HepG2 (cell line): ENCODE results near the gene BCAT1. TPM values are rescaled to one million over a fixed set of nuclear protein-coding genes. Genes with fewer than 3 reads are reported as not detected.

ENCODE experiments used
- ATF7-NPFF ChIP-seq: sonication (generic); formaldehyde crosslinking; IDR thresholded peaks from 2 replicates; pipeline ENCODE4 v1.8.1; 2023; ENCODE audit warnings: mild to moderate bottlenecking, low read depth, missing genetic modification reagents, moderate library complexity
- BCL6 ChIP-seq: IDR thresholded peaks from 2 replicates; pipeline ENCODE4 v1.6.1; 2016; ENCODE audit warnings: missing genetic modification reagents, missing compliant biosample characterization
- CEBPB ChIP-seq: IDR thresholded peaks from 2 replicates; pipeline ENCODE4 v1.6.1; 2011; ENCODE audit warnings: low read depth, low read length, improper control_type of control experiment, borderline replicate concordance
- ELF4 ChIP-seq: sonication (generic); formaldehyde crosslinking; IDR thresholded peaks from 2 replicates; pipeline ENCODE4 v1.5.0; 2020; ENCODE audit warnings: missing genetic modification reagents, mild to moderate bottlenecking, moderate library complexity, borderline replicate concordance
- GLI4 ChIP-seq: sonication (generic); formaldehyde crosslinking; IDR thresholded peaks from 2 replicates; pipeline ENCODE4 v1.5.1; 2020; ENCODE audit warnings: missing genetic modification reagents, mild to moderate bottlenecking, moderate library complexity, borderline replicate concordance
- RAD21 ChIP-seq: fragments of 450-650 bp; formaldehyde crosslinking; IDR thresholded peaks from 2 replicates; pipeline ENCODE4 v1.5.0; 2020; ENCODE audit warnings: mild to moderate bottlenecking
- RARG ChIP-seq: sonication (generic); formaldehyde crosslinking; IDR thresholded peaks from 2 replicates; pipeline ENCODE4 v1.4.0; 2020; ENCODE audit warnings: low read depth, mild to moderate bottlenecking, missing genetic modification reagents
- SIX4 ChIP-seq: sonication (generic); formaldehyde crosslinking; IDR thresholded peaks from 2 replicates; pipeline ENCODE4 v1.4.0; 2020; ENCODE audit warnings: missing genetic modification reagents
- TARDBP ChIP-seq: sonication (generic); formaldehyde crosslinking; IDR thresholded peaks from 2 replicates; pipeline ENCODE4 v1.8.0; 2022; ENCODE audit warnings: mild to moderate bottlenecking, missing genetic modification reagents
- TOPORS ChIP-seq: sonication (generic); formaldehyde crosslinking; IDR thresholded peaks from 2 replicates; pipeline ENCODE4 v1.8.0; 2023; ENCODE audit warnings: mild to moderate bottlenecking, missing genetic modification reagents
- YEATS2 ChIP-seq: sonication (generic); formaldehyde crosslinking; IDR thresholded peaks from 2 replicates; pipeline ENCODE4 v1.4.0; 2020; ENCODE audit warnings: missing genetic modification reagents, borderline replicate concordance
- YEATS4 ChIP-seq: sonication (generic); formaldehyde crosslinking; IDR thresholded peaks from 2 replicates; pipeline ENCODE4 v1.4.0; 2020; ENCODE audit warnings: missing genetic modification reagents, borderline replicate concordance
- ZKSCAN5 ChIP-seq: sonication (generic); formaldehyde crosslinking; IDR thresholded peaks from 2 replicates; pipeline ENCODE4 v1.5.1; 2020; ENCODE audit warnings: mild to moderate bottlenecking, missing genetic modification reagents
- ZNF331 ChIP-seq: sonication (generic); formaldehyde crosslinking; IDR thresholded peaks from 2 replicates; pipeline ENCODE4 v1.4.0; 2020; ENCODE audit warnings: missing genetic modification reagents
- ZNF510 ChIP-seq: sonication (generic); formaldehyde crosslinking; IDR thresholded peaks from 2 replicates; pipeline ENCODE4 v1.4.0; 2020; ENCODE audit warnings: low read depth, mild to moderate bottlenecking, missing genetic modification reagents
- ZNF782 ChIP-seq: sonication (generic); formaldehyde crosslinking; IDR thresholded peaks from 2 replicates; pipeline ENCODE4 v1.4.0; 2020; ENCODE audit warnings: missing genetic modification reagents, mild to moderate bottlenecking, borderline replicate concordance
- polyA plus RNA-seq, 8 experiments: library from polyadenylated mRNA; depleted of rRNA in 3 of 8; stranded (reverse) in 7 of 8; unstranded in 1 of 8; fragments of >200 nt; fragmentation: Illumina TruSeq in 4 of 8; extraction: Trizol in 4 of 8; gene quantifications; 2 replicates each; pipeline versions ENCODE4 v1.2.1 to v1.2.3, GENCODE V29; 2011 to 2016; ENCODE audit warnings: low read depth in 4 of 8, missing spikeins in 1 of 8, mixed read lengths in 1 of 8; ENCODE audit not compliant: insufficient read depth in 1 of 8
- total RNA-seq, 5 experiments: library from RNA; depleted of rRNA; stranded (reverse); fragments of >200 nt; fragmentation: Illumina TruSeq; extraction: Trizol; gene quantifications; 2 replicates each; pipeline ENCODE4 v1.2.3, GENCODE V29; 2016; ENCODE audit warnings: low read depth in 1 of 5
- TF ChIP-seq, protein P1 (sequence below): sonication (generic); formaldehyde crosslinking; IDR thresholded peaks from 2 replicates; pipeline ENCODE4 v1.5.1; 2020; ENCODE audit warnings: mild to moderate bottlenecking, moderate library complexity, missing genetic modification reagents
- TF ChIP-seq, protein P2 (sequence below): sonication (generic); formaldehyde crosslinking; IDR thresholded peaks from 2 replicates; pipeline ENCODE4 v1.8.0; 2022; ENCODE audit warnings: mild to moderate bottlenecking, missing genetic modification reagents
- TF ChIP-seq, protein P3 (sequence below): sonication (generic); formaldehyde crosslinking; IDR thresholded peaks from 2 replicates; pipeline ENCODE4 v1.4.0; 2020; ENCODE audit warnings: low read depth, missing genetic modification reagents
- TF ChIP-seq, protein P4 (sequence below): sonication (generic); formaldehyde crosslinking; IDR thresholded peaks from 2 replicates; pipeline ENCODE4 v1.5.0; 2020; ENCODE audit warnings: missing genetic modification reagents, mild to moderate bottlenecking, borderline replicate concordance

The BCAT1 gene
- total and polyA plus RNA-seq, 2 of the 13 experiments (the other 11 are each of a cell fraction or from before 2014, with no cell fraction given), result 8.0 to 75.5 TPM

DNA sequence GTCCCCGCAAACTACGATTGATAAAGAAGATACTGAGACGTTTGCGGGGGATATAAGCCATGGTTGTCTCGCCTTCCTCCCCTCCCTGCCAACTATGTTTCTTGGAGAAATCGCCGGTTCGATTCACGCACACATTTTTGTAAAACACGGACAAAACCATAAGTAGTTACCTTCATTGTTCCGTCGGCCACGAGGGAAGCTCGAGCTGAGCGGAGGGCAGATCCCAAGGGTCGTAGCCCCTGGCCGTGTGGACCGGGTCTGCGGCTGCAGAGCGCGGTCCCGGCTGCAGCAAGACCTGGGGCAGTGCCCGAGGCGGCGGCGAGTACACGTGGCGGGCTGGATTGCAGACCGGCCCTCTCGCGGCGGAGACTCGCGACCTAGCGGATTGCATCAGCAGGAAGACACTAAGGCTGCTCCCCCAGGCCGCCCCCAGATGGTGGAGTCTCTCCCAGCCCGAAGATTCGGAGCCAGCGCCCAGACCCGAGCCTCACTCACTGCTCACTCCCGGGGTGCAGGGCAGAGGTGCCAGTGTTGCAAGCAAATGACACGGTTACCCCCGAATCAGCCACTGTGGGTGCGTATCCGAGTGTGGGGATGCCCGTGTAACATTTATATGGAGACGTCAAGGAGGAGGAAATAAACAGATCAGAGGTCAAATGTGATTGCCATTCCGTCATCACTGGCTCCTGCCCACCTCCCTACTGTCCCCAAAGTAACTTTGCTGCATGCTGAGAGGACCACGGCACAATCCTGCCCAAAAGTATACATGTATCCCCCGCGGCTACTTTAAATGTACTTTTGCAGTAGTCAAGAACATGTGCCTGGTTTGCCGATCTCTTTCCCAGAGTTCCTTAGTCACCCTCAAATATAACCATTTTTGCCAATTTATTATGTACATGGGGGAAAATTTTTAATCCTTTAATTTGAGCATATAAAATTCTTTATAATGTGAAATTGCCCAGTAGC is at the start of gene BCAT1 (continued):
- TF ChIP-seq, protein P1, sequence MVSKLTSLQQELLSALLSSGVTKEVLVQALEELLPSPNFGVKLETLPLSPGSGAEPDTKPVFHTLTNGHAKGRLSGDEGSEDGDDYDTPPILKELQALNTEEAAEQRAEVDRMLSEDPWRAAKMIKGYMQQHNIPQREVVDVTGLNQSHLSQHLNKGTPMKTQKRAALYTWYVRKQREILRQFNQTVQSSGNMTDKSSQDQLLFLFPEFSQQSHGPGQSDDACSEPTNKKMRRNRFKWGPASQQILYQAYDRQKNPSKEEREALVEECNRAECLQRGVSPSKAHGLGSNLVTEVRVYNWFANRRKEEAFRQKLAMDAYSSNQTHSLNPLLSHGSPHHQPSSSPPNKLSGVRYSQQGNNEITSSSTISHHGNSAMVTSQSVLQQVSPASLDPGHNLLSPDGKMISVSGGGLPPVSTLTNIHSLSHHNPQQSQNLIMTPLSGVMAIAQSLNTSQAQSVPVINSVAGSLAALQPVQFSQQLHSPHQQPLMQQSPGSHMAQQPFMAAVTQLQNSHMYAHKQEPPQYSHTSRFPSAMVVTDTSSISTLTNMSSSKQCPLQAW (CRISPR knock-in tag), result no peak
- peak; percentile 65 for TF ChIP-seq RAD21 (CRISPR knock-in tag)
- TF ChIP-seq, protein P2, sequence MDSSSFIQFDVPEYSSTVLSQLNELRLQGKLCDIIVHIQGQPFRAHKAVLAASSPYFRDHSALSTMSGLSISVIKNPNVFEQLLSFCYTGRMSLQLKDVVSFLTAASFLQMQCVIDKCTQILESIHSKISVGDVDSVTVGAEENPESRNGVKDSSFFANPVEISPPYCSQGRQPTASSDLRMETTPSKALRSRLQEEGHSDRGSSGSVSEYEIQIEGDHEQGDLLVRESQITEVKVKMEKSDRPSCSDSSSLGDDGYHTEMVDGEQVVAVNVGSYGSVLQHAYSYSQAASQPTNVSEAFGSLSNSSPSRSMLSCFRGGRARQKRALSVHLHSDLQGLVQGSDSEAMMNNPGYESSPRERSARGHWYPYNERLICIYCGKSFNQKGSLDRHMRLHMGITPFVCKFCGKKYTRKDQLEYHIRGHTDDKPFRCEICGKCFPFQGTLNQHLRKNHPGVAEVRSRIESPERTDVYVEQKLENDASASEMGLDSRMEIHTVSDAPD (CRISPR knock-in tag), result no peak
- TF ChIP-seq SIX4 (CRISPR knock-in tag), result no peak
- peak; percentile 58; the same call in 1 of the 2 replicates for TF ChIP-seq ATF7-NPFF
- peak; percentile 86; the same call in 1 of the 2 replicates for TF ChIP-seq CEBPB
- TF ChIP-seq ELF4 (CRISPR knock-in tag), result no peak
- TF ChIP-seq ZKSCAN5 (CRISPR knock-in tag), result no peak
- peak; percentile 97 for TF ChIP-seq YEATS4
- TF ChIP-seq, protein P3, sequence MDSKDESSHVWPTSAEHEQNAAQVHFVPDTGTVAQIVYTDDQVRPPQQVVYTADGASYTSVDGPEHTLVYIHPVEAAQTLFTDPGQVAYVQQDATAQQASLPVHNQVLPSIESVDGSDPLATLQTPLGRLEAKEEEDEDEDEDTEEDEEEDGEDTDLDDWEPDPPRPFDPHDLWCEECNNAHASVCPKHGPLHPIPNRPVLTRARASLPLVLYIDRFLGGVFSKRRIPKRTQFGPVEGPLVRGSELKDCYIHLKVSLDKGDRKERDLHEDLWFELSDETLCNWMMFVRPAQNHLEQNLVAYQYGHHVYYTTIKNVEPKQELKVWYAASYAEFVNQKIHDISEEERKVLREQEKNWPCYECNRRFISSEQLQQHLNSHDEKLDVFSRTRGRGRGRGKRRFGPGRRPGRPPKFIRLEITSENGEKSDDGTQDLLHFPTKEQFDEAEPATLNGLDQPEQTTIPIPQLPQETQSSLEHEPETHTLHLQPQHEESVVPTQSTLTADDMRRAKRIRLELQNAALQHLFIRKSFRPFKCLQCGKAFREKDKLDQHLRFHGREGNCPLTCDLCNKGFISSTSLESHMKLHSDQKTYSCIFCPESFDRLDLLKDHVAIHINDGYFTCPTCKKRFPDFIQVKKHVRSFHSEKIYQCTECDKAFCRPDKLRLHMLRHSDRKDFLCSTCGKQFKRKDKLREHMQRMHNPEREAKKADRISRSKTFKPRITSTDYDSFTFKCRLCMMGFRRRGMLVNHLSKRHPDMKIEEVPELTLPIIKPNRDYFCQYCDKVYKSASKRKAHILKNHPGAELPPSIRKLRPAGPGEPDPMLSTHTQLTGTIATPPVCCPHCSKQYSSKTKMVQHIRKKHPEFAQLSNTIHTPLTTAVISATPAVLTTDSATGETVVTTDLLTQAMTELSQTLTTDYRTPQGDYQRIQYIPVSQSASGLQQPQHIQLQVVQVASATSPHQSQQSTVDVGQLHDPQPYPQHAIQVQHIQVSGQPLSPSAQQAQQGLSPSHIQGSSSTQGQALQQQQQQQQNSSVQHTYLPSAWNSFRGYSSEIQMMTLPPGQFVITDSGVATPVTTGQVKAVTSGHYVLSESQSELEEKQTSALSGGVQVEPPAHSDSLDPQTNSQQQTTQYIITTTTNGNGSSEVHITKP (CRISPR knock-in tag), result peak; percentile 78; the same call in 1 of the 2 replicates
- TF ChIP-seq TARDBP, result no peak
- TF ChIP-seq TOPORS (CRISPR knock-in tag), result no peak
- TF ChIP-seq ZNF331 (CRISPR knock-in tag), result peak; percentile 84
- TF ChIP-seq YEATS2 (CRISPR knock-in tag), result no peak
- TF ChIP-seq BCL6 (CRISPR knock-in tag), result 0 out of 2 replicates have a peak, but pooled peaks have one; percentile 47
- no peak for TF ChIP-seq RARG (CRISPR knock-in tag)
- TF ChIP-seq ZNF510 (CRISPR knock-in tag), result peak; percentile 62; the same call in 1 of the 2 replicates
- peak; percentile 76; the same call in 1 of the 2 replicates for TF ChIP-seq ZNF782 (CRISPR knock-in tag)
- TF ChIP-seq, protein P4, sequence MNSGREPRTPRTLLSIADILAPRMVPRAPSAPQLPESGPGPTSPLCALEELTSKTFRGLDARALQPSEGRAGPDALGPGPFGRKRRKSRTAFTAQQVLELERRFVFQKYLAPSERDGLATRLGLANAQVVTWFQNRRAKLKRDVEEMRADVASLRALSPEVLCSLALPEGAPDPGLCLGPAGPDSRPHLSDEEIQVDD (CRISPR knock-in tag), result no peak
- no peak; the same call in 1 of the 2 replicates for TF ChIP-seq GLI4 (CRISPR knock-in tag)
